Measurements from ENCODE around the gene ZNF182. TPM values are rescaled to one million over a fixed set of nuclear protein-coding genes. Genes with fewer than 3 reads are reported as not detected.

The ZNF182 gene
- total and polyA plus RNA-seq, 2 of the 13 experiments (the other 11 are each of a cell fraction or from before 2014, with no cell fraction given), result 2.1 to 4.5 TPM

DNA sequence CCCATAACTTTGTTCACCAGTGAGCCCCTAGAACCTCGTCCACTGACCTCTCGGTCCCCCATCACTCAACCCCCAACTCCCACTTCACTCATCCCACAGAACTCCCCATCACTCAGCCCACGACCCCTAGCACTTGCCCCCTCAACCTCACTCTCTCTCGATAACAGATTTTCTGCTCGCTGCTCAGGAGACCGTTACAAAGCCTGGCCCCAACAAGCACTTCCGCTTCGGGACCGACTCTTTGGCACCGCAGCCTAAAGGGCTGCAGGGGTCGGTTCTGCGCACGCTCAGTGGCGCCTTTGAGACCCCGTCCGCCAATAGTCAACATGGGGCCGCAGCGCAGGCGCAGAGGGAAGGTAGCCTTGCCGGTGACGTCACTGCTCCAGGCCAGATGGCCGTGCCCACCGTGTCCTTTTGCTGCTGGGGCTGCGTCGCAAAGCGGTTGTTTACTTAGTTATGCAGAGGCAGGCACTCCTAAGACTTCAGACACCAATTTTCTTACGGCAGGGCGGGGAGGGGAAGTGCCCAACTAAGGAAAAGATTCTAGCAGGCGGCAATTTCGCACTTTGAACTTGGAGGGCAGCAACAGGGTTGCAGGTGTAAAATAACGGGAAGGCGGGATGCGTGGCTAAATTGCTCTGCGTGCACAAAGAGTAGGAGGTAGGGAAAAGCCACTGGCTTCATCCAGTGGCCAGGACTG is at the start of gene ZNF182 (continued):
- no peak for TF ChIP-seq FOXP1 (IDR thresholded peaks at IDR 0.05)
- no peak for TF ChIP-seq FOXP1 (CRISPR knock-in tag; IDR thresholded peaks at IDR 0.05)
- TF ChIP-seq CREB1 (IDR thresholded peaks at IDR 0.05), result peak; percentile 99
- TF ChIP-seq CREB1 (CRISPR knock-in tag; IDR thresholded peaks at IDR 0.05), result peak; percentile 76
- TF ChIP-seq HDAC1 (CRISPR knock-in tag; IDR thresholded peaks at IDR 0.05), result peak; percentile 41; the same call in 1 of the 2 replicates
- TF ChIP-seq YEATS4 (CRISPR knock-in tag; IDR thresholded peaks at IDR 0.05; ENCODE audit: borderline replicate concordance), result peak; percentile 14; the same call in 1 of the 2 replicates
- peak; percentile 45 for TF ChIP-seq KAT8 (CRISPR knock-in tag; IDR thresholded peaks at IDR 0.05)
- peak; percentile 98 for TF ChIP-seq ATF2 (CRISPR knock-in tag; IDR thresholded peaks at IDR 0.05)
- no peak for TF ChIP-seq JARID2 (CRISPR knock-in tag; IDR thresholded peaks at IDR 0.05; ENCODE audit: insufficient replicate concordance)
- no peak for TF ChIP-seq MAF1 (CRISPR knock-in tag; IDR thresholded peaks at IDR 0.05; ENCODE audit: borderline replicate concordance)
- TF ChIP-seq SALL1 (CRISPR knock-in tag; IDR thresholded peaks at IDR 0.05), result peak; percentile 41; the same call in 1 of the 2 replicates
- 0 out of 2 replicates have a peak, but pooled peaks have one; percentile 30 for TF ChIP-seq MYPOP (CRISPR knock-in tag; IDR thresholded peaks at IDR 0.05)
- no peak for TF ChIP-seq GLI4 (CRISPR knock-in tag; IDR thresholded peaks at IDR 0.05; ENCODE audit: borderline replicate concordance)
- TF ChIP-seq JUND (CRISPR knock-in tag; IDR thresholded peaks at IDR 0.05), result 0 out of 2 replicates have a peak, but pooled peaks have one; percentile 74
- TF ChIP-seq ELF1 (CRISPR knock-in tag; IDR thresholded peaks at IDR 0.05), result peak; percentile 95
- no peak for TF ChIP-seq SP5 (CRISPR knock-in tag; IDR thresholded peaks at IDR 0.05; ENCODE audit: borderline replicate concordance, low read depth)
- TF ChIP-seq ELF3 (CRISPR knock-in tag; IDR thresholded peaks at IDR 0.05), result peak; percentile 58
- TF ChIP-seq PRDM15 (CRISPR knock-in tag; IDR thresholded peaks at IDR 0.05), result peak; percentile 88
- TF ChIP-seq, protein P1, sequence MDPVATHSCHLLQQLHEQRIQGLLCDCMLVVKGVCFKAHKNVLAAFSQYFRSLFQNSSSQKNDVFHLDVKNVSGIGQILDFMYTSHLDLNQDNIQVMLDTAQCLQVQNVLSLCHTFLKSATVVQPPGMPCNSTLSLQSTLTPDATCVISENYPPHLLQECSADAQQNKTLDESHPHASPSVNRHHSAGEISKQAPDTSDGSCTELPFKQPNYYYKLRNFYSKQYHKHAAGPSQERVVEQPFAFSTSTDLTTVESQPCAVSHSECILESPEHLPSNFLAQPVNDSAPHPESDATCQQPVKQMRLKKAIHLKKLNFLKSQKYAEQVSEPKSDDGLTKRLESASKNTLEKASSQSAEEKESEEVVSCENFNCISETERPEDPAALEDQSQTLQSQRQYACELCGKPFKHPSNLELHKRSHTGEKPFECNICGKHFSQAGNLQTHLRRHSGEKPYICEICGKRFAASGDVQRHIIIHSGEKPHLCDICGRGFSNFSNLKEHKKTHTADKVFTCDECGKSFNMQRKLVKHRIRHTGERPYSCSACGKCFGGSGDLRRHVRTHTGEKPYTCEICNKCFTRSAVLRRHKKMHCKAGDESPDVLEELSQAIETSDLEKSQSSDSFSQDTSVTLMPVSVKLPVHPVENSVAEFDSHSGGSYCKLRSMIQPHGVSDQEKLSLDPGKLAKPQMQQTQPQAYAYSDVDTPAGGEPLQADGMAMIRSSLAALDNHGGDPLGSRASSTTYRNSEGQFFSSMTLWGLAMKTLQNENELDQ (CRISPR knock-in tag; IDR thresholded peaks at IDR 0.05; ENCODE audit: borderline replicate concordance), result no peak
- TF ChIP-seq ERF (CRISPR knock-in tag; IDR thresholded peaks at IDR 0.05), result peak; percentile 36; the same call in 1 of the 2 replicates
- TF ChIP-seq RFXANK (CRISPR knock-in tag; IDR thresholded peaks at IDR 0.05), result no peak
- TF ChIP-seq PHF8 (CRISPR knock-in tag; IDR thresholded peaks at IDR 0.05), result 0 out of 2 replicates have a peak, but pooled peaks have one; percentile 45
- no peak for TF ChIP-seq ETV6 (CRISPR knock-in tag; conservative IDR thresholded peaks at IDR 0.05)
- 0 out of 2 replicates have a peak, but pooled peaks have one; percentile 57 for TF ChIP-seq ZNF124 (CRISPR knock-in tag; IDR thresholded peaks at IDR 0.05)
